ENCODE measurements around the gene ADAM11.

DNA sequence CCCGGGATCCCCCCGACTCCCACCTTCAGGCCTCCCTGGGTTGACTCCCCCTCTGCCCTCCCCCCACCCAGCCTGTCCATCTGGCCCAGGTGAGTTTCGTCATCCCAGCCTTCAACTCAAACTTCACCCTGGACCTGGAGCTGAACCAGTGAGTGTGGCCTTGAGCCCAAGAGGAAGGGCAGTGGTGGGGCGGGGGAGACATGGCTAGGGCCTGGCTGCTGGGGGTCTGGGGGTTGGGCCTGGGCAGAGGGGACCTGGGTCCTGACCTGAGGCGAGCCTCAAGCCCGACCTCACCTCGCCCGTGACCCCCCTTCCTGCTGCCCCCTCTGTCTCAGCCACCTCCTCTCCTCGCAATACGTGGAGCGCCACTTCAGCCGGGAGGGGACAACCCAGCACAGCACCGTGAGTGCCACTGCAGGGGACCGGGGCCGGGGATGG, 10.9 kb downstream of the ADAM11 start:
- no peak for TF ChIP-seq GATA2 (IDR thresholded peaks at IDR 0.05; ENCODE audit: low read depth, low read length)
- TF ChIP-seq GATA3 (IDR thresholded peaks at IDR 0.05; ENCODE audit: low read depth, low read length) = no peak

Measured in SH-SY5Y (cell line).